ENCODE data around the gene GSKIP. TPM values are rescaled to one million over a fixed set of nuclear protein-coding genes. Genes with fewer than 3 reads are reported as not detected.

The GSKIP gene
- total and polyA plus RNA-seq, 4 experiments from 2014 or later = 24.3 to 52.4 (median 31.8) TPM

DNA sequence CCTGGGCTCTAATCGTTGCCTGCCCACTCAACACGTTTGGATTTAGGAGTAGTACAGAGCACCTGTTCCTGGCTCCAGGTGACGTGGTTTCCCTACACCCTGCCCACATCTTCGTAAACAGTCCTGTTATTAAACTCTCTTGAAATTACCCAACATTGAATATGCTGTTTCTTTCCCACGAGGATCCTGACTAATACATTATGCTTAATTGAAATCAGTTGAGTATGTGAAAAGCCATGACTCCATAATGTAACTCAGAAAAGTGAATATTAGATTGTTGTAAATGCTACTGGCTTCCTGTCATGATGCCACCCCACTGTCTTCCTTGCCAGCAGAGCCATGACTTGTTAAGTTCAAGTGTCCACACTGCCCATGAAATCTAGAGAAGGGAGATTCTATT, 50.2 kb downstream of the GSKIP start:
- H3K36me3 ChIP-seq (ENCODE audit: insufficient read depth, low read length) = no peaks in the 10 kb centered on the region
- DNase-seq = no peak

DNA sequence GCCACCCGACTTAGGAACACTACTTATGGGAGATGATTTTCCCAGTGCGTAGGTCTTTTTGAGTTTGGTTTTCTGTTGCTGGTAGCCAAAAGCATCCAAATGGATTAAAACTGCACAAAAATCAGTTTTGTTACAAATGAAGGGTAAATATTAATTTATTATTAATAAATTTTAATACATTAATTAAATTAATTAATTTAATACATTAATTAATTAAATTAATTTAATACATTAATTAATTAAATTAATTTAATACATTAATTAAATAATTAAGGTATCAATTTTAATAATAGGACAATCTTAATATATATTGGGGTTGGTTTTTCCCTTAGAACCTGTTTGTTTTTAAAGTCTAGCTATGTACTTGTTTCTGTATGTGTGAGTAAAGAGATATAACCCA, 52.2 kb downstream of the GSKIP start:
- CTCF ChIA-PET (ENCODE audit: partially characterized antibody) = no interaction called here
- intact Hi-C loops (cut with micrococcal nuclease) = no loop called here

More for the DNA sequence above, 50.2 kb downstream of the GSKIP start:
- intact Hi-C loops (cut with micrococcal nuclease) = no loop called here
- H3K9me3 ChIP-seq (ENCODE audit: control insufficient read depth in 1 of 2, low read length in 2 of 2) = no peaks in the 10 kb centered on the region
- H3K4me3 Mint-ChIP-seq = no peak overlapping the region
- no peaks in the 10 kb centered on the region for H3K36me3 Mint-ChIP-seq
- H3K27ac ChIP-seq (ENCODE audit: low read depth, low read length) = no peak overlapping the region
- H3K9me3 Mint-ChIP-seq = no peaks in the 10 kb centered on the region
- POLR2A ChIA-PET (ENCODE audit: partially characterized antibody) = no interaction called here
- no peak overlapping the region for H3K27ac Mint-ChIP-seq
- H3K4me1 Mint-ChIP-seq = no peaks in the 10 kb centered on the region
- no peaks in the 10 kb centered on the region for H3K27me3 ChIP-seq (ENCODE audit: insufficient read depth, low read length)
- peaks cover 0 to 6% of the 10 kb centered on the region in 2 donors for H3K27me3 Mint-ChIP-seq
- no peak overlapping the region for H3K4me3 ChIP-seq (ENCODE audit: low read length in 2 of 2)
- H3K4me1 ChIP-seq (ENCODE audit: insufficient read depth, low read length) = no peaks in the 10 kb centered on the region
- CTCF ChIA-PET (ENCODE audit: partially characterized antibody) = no interaction called here

DNA sequence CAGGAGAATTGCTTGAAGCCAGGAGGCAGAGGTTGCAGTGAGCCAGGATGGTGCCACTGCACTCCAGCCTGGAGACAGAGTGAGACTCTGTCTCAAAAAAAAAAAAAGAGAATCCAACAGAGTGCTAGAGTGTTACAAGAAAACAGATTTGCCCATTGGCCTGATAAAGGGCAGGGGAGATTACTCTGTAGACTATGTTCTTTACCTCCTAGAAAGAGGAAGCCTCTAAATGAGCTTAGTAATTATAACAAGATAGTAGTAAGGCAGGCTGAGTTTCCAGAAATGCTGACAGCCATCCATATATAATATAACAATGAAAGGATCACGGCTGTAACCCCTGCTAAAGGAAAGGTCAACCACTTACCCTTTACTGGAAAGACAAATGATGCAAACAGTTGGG, 53.0 kb downstream of the GSKIP start:
- no peak for DNase-seq
- Histone ChIP-seq H3K27ac (ENCODE audit: low read depth, low read length) (no peak overlapping the region), H3K4me3 (ENCODE audit: low read length in 2 of 2) (no peak overlapping the region), H3K27me3 (ENCODE audit: insufficient read depth, low read length) (no peaks in the 10 kb centered on the region), H3K36me3 (ENCODE audit: insufficient read depth, low read length) (no peaks in the 10 kb centered on the region), H3K4me1 (ENCODE audit: insufficient read depth, low read length) (no peaks in the 10 kb centered on the region), H3K9me3 (ENCODE audit: control insufficient read depth in 1 of 2, low read length in 2 of 2) (no peaks in the 10 kb centered on the region)
- Mint-ChIP-seq H3K4me3 (no peak overlapping the region), H3K36me3 (no peaks in the 10 kb centered on the region), H3K9me3 (no peaks in the 10 kb centered on the region), H3K4me1 (no peaks in the 10 kb centered on the region), H3K27me3 (peaks cover 0 to 6% of the 10 kb centered on the region in 2 donors), H3K27ac (no peak overlapping the region)
- intact Hi-C loops (cut with micrococcal nuclease) = no loop called here
- CTCF ChIA-PET (ENCODE audit: partially characterized antibody) = no interaction called here
- POLR2A ChIA-PET (ENCODE audit: partially characterized antibody) = no interaction called here

More for the DNA sequence above, 52.2 kb downstream of the GSKIP start:
- no peaks in the 10 kb centered on the region for H3K9me3 ChIP-seq (ENCODE audit: control insufficient read depth in 1 of 2, low read length in 2 of 2)
- H3K4me1 ChIP-seq (ENCODE audit: insufficient read depth, low read length) = no peaks in the 10 kb centered on the region
- Mint-ChIP-seq H3K27me3 (peaks cover 0 to 6% of the 10 kb centered on the region in 2 donors), H3K4me3 (no peak overlapping the region), H3K27ac (no peak overlapping the region), H3K9me3 (no peaks in the 10 kb centered on the region), H3K36me3 (no peaks in the 10 kb centered on the region), H3K4me1 (no peaks in the 10 kb centered on the region)
- no peaks in the 10 kb centered on the region for H3K27me3 ChIP-seq (ENCODE audit: insufficient read depth, low read length)
- H3K27ac ChIP-seq (ENCODE audit: low read depth, low read length) = no peak overlapping the region
- DNase-seq = no peak
- no peaks in the 10 kb centered on the region for H3K36me3 ChIP-seq (ENCODE audit: insufficient read depth, low read length)
- no peak overlapping the region for H3K4me3 ChIP-seq (ENCODE audit: low read length in 2 of 2)
- POLR2A ChIA-PET (ENCODE audit: partially characterized antibody) = no interaction called here

DNA sequence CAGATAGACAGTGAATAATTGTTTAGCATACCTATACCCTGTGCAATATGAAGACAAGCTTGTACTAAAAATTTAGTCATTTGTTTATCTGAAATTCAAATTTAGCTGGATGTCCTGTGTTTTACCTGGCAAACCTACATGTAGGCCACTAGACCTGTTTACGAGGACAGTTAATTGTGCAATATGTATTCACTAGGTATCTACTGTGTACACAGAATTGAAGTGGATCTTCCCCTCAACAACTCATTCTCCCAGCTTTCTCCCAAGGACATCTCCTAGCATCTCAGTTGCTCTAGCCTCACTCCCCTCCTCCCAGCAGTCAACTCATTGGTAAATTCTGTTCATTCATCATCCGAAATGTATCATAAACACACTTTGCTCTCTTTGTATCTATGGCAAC, 53.9 kb downstream of the GSKIP start:
- no peak for DNase-seq
- CTCF ChIA-PET (ENCODE audit: partially characterized antibody) = interaction anchor here (0.9 to 1.1 kb wide), 2 partner anchors 36 to 120 kb away, joined by 3 read pairs; no protein-coding TSS in a partner anchor
- Histone ChIP-seq H3K4me3 (ENCODE audit: low read length in 2 of 2) (no peak overlapping the region), H3K4me1 (ENCODE audit: insufficient read depth, low read length) (no peaks in the 10 kb centered on the region), H3K27me3 (ENCODE audit: insufficient read depth, low read length) (no peaks in the 10 kb centered on the region), H3K9me3 (ENCODE audit: control insufficient read depth in 1 of 2, low read length in 2 of 2) (no peaks in the 10 kb centered on the region), H3K27ac (ENCODE audit: low read depth, low read length) (no peak overlapping the region), H3K36me3 (ENCODE audit: insufficient read depth, low read length) (no peaks in the 10 kb centered on the region)
- H3K27me3 Mint-ChIP-seq = peaks cover 0 to 6% of the 10 kb centered on the region in 2 donors
- no peaks in the 10 kb centered on the region for H3K9me3 Mint-ChIP-seq
- intact Hi-C loops (cut with micrococcal nuclease) = no loop called here
- H3K27ac Mint-ChIP-seq = no peak overlapping the region
- POLR2A ChIA-PET (ENCODE audit: partially characterized antibody) = no interaction called here
- no peaks in the 10 kb centered on the region for H3K36me3 Mint-ChIP-seq
- no peak overlapping the region for H3K4me3 Mint-ChIP-seq
- H3K4me1 Mint-ChIP-seq = no peaks in the 10 kb centered on the region

DNA sequence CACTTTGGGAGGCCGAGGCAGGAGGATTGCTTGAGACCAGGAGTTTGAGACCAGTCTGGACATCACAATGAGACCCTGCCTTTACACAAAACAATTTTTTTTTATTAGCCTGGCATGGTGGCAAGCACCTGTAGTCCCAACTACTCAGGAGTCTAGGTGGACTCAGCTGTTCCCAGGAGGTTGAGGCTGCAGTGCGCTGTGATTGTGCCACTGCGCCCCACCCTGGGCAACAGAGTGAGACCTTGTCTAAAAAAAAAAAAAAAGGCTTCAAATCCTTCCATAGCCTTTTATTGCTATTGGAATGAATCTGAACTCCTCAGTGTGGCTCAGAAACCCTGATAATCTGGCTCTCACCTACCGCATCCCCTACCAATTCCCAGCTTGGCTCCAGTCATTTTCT, 54.7 kb downstream of the GSKIP start:
- H3K36me3 Mint-ChIP-seq = no peaks in the 10 kb centered on the region
- no peak overlapping the region for H3K27ac Mint-ChIP-seq
- H3K9me3 ChIP-seq (ENCODE audit: control insufficient read depth in 1 of 2, low read length in 2 of 2) = no peaks in the 10 kb centered on the region
- ChIA-PET POLR2A (ENCODE audit: partially characterized antibody) (interaction anchor here (0.7 kb wide), 1 partner anchor 85 kb away, joined by 3 read pairs; no protein-coding TSS in a partner anchor), CTCF (ENCODE audit: partially characterized antibody) (interaction anchor here (0.9 to 1.1 kb wide), 2 partner anchors 37 to 121 kb away, joined by 3 read pairs; no protein-coding TSS in a partner anchor)
- intact Hi-C loops (cut with micrococcal nuclease) = no loop called here
- H3K36me3 ChIP-seq (ENCODE audit: insufficient read depth, low read length) = no peaks in the 10 kb centered on the region
- H3K4me3 Mint-ChIP-seq = no peak overlapping the region
- H3K27ac ChIP-seq (ENCODE audit: low read depth, low read length) = no peak overlapping the region
- no peaks in the 10 kb centered on the region for H3K4me1 Mint-ChIP-seq
- H3K27me3 ChIP-seq (ENCODE audit: insufficient read depth, low read length) = no peaks in the 10 kb centered on the region
- H3K27me3 Mint-ChIP-seq = peaks cover 0 to 3% of the 10 kb centered on the region in 2 donors
- DNase-seq = no peak
- no peaks in the 10 kb centered on the region for H3K4me1 ChIP-seq (ENCODE audit: insufficient read depth, low read length)
- H3K4me3 ChIP-seq (ENCODE audit: low read length in 2 of 2) = no peak overlapping the region
- no peaks in the 10 kb centered on the region for H3K9me3 Mint-ChIP-seq

DNA sequence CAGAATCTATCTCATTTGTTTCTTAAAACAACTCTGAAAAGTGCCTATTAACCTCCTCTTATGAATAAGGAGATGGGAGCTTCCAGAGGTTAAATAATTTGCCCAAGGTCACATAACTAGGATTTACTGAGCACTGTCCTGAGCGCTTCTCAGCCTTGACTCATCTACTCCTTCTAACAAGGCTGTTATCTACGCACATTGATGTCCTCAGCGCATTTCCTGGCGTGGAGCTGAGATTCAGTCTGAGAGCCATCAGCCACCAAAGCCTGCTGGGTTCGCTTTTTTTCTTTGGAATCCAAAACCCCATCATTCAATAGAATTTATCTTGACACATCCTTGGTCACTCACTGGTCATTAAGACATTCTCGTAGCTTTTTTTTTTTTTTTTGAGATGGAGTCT, 57.9 kb downstream of the GSKIP start:
- Mint-ChIP-seq H3K4me3 (no peak overlapping the region), H3K36me3 (no peaks in the 10 kb centered on the region), H3K27ac (no peak overlapping the region), H3K9me3 (no peaks in the 10 kb centered on the region), H3K27me3 (peaks cover 1 to 4% of the 10 kb centered on the region in 2 donors), H3K4me1 (peaks cover 3 to 5% (median 4%) of the 10 kb centered on the region in 4 donors)
- ChIA-PET POLR2A (ENCODE audit: partially characterized antibody) (no interaction called here), CTCF (ENCODE audit: partially characterized antibody) (interaction anchor here (1.2 to 1.7 kb wide), 3 partner anchors 124 to 321 kb away, joined by 3 to 8 read pairs (median 3); no protein-coding TSS in a partner anchor)
- H3K27me3 ChIP-seq (ENCODE audit: insufficient read depth, low read length) = no peaks in the 10 kb centered on the region
- no peaks in the 10 kb centered on the region for H3K9me3 ChIP-seq (ENCODE audit: control insufficient read depth in 1 of 2, low read length in 2 of 2)
- intact Hi-C loops (cut with micrococcal nuclease) = loop anchor here (10.0 kb wide), 2 partner anchors 646 to 856 kb away; no protein-coding TSS in a partner anchor
- no peak overlapping the region for H3K4me3 ChIP-seq (ENCODE audit: low read length in 2 of 2)
- H3K4me1 ChIP-seq (ENCODE audit: insufficient read depth, low read length) = peaks cover 7% of the 10 kb centered on the region
- H3K36me3 ChIP-seq (ENCODE audit: insufficient read depth, low read length) = no peaks in the 10 kb centered on the region
- no peak overlapping the region for H3K27ac ChIP-seq (ENCODE audit: low read depth, low read length)
- no peak for DNase-seq

DNA sequence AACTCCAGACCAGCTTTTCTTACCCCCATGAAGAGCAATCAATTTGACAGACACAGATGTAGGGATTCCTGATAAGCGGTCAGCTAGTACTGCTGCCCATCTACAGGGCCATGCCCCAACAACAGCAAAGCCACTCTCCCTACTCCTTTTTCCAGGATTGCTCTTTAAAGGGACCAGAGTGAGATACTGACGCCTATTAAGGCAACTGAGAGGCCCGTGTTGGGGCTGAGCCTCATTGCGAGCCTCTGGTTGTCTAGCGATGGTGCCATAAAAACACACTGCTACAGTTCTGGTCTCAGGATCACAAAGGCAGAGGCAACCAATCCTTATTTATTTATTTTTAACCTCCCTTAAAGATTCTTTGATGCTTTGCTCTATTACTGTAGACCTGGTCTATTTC, 59.7 kb downstream of the GSKIP start:
- H3K36me3 Mint-ChIP-seq = no peaks in the 10 kb centered on the region
- no peaks in the 10 kb centered on the region for H3K9me3 Mint-ChIP-seq
- H3K4me1 ChIP-seq (ENCODE audit: insufficient read depth, low read length) = peaks cover 7% of the 10 kb centered on the region
- intact Hi-C loops (cut with micrococcal nuclease) = loop anchor here (10.0 kb wide), 2 partner anchors 648 to 858 kb away; no protein-coding TSS in a partner anchor
- no peak overlapping the region for H3K27ac Mint-ChIP-seq
- H3K4me3 ChIP-seq (ENCODE audit: low read length in 2 of 2) = no peak overlapping the region
- H3K9me3 ChIP-seq (ENCODE audit: control insufficient read depth in 1 of 2, low read length in 2 of 2) = no peaks in the 10 kb centered on the region
- peak overlapping the region in 3 of 8 donors; percentile 13 to 70 (median 37) for H3K4me3 Mint-ChIP-seq
- no peak for DNase-seq
- POLR2A ChIA-PET (ENCODE audit: partially characterized antibody) = no interaction called here
- no peaks in the 10 kb centered on the region for H3K36me3 ChIP-seq (ENCODE audit: insufficient read depth, low read length)
- peaks cover 1 to 4% of the 10 kb centered on the region in 2 donors for H3K27me3 Mint-ChIP-seq
- H3K27ac ChIP-seq (ENCODE audit: low read depth, low read length) = no peak overlapping the region
- CTCF ChIA-PET (ENCODE audit: partially characterized antibody) = interaction anchor here (1.0 to 3.7 kb wide), 5 partner anchors 114 to 322 kb away, joined by 3 to 36 read pairs (median 3); no protein-coding TSS in a partner anchor
- peaks cover 3 to 5% (median 4%) of the 10 kb centered on the region in 4 donors for H3K4me1 Mint-ChIP-seq
- H3K27me3 ChIP-seq (ENCODE audit: insufficient read depth, low read length) = no peaks in the 10 kb centered on the region
